HG03025 (cell line): ENCODE data around the gene RAD54L.
A peak's percentile ranks its signal among the peaks of the same experiment; 100 is the strongest.
"Not testable (repeated sequence)": the region's sequence is repeated elsewhere in the genome, so short reads cannot be mapped to it uniquely, and the experiment has no call there.

Experiments
- ATAC-seq: cut with Tn5 transposase; IDR thresholded peaks from one replicate; pipeline ENCODE4 v1.9.1; 2021; ENCODE audit warnings: mild to moderate bottlenecking, moderate library complexity; ENCODE audit not compliant: unreplicated experiment, low FRiP score

Gene RAD54L

DNA sequence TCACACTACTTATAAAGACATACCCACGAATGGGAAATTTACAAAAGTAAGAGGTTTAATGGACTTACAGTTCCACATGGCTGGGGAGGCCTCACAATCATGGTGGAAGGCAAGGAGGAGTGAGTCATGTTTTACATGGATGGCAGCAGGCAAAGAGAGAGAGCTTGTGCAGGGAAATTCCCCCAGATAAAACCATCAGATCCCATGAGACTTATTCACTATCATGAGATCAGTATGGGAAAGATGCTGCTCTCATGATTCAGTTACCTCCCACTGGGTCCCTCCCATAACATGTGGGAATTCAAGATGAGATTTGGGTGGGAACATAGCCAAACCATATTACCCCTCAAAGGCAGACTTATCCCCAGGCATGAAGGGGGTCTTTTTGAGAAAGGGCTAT, 8.7 kb upstream of the RAD54L start:
- not testable (repeated sequence) for ATAC-seq

DNA sequence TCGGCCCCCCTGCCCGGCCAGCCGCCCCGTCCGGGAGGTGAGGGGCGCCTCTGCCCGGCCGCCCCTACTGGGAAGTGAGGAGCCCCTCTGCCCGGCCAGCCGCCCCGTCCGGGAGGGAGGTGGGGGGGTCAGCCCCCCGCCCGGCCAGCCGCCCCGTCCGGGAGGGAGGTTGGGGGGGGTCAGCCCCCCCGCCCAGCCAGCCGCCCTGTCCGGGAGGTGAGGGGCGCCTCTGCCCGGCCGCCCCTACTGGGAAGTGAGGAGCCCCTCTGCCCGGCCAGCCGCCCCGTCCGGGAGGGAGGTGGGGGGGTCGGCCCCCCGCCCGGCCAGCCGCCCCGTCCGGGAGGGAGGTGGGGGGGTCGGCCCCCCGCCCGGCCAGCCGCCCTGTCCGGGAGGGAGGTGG, 5.8 kb upstream of the RAD54L start:
- ATAC-seq, result not testable (repeated sequence)

GRCh38 chr1:46242918-46243317, 4.6 kb upstream of the RAD54L start:
- no peak for ATAC-seq

- ATAC-seq, result not testable (repeated sequence)
Measured at GRCh38 chr1:46243831-46244230, 3.7 kb upstream of the RAD54L start.

GRCh38 chr1:46244656-46245371, 2.7 kb upstream of the RAD54L start:
- ATAC-seq, result no peak

GRCh38 chr1:46246136-46246535, 1.4 kb upstream of the RAD54L start:
- ATAC-seq, result not testable (repeated sequence)

DNA sequence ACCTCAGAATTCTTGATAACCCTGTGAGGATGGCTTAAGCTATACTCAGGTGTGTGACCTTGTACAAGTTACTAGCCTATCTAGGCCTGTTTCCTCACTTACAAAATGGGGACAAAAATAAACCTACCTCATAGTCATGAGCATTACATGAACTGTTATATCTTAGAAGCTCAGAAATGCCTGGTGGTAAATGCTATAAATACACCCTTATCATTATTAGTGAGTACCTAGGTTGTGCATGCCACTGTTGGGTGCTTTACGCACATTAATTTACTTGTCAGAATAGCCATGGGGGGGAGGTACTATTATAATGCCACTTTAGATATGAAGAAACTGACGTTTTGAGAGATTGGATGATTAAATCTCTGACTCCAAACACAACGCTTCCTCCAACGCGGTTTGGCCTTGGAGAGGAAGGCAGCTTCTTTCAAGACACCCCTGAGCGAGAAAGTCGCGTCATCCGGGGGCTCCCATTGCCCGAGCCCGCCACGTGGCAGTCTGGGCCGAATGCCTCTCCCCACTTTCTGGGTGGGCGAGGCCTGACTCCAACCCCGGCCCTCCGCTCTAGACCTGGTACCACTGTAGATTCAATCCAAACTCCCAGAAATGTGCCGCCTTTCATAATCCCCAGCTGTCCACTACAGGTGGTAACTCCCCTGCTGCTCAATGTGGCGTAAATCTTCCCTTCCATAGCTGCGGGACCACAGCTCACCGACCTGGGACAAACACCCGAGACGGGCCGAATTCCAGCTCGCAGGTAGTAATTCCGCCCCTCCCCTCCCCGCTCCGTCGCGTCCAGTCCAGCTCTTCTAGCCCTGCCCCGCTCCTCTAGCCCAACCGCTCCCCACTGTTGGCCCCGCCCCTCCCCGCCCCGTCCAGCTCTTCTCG, 771 bp upstream of the RAD54L start:
- peak; percentile 52 for ATAC-seq

- ATAC-seq, result no peak
Measured at GRCh38 chr1:46248122-46248920, 758 bp downstream of the RAD54L start.

DNA sequence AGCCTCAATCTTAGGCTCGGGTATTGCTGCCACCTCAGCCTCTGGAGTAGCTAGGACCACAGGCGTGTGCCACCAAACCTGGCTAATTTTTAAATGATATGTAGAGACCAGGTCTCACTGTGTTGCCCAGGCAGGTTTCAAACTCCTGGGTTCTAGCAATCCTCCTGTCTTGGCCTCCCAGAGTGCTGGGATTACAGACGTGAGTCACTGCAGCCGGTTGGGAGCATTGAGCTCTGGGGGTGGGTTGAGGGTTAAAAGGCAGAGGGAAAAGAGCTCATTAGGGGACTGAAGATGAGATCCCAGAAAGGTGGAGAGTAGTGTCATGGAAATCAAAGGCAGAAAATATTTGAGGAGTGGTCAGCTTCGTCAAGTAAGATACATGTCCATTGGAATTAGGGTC, 7.1 kb downstream of the RAD54L start:
- no peak for ATAC-seq

- ATAC-seq, result no peak
Measured at GRCh38 chr1:46256523-46256922, 9.0 kb downstream of the RAD54L start.

DNA sequence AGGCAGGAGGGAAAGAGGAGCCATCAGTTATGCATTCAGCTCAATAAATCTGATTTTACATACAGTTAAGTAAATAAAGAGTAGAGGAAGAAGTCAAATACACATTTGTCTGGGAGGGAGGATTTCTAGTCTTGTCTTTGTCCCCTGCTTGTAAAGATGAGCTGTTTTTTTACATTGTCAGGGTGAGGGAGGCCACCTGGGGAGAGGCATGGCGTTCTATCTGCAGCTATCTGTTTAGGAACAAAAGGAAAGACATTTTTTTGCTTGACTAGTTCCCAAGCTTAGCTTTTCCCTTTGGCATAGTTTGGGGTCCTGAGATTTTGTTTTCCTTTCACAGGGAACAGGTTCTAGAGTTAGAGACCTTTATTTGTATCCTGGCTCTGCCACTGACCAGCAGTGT, 14.9 kb downstream of the RAD54L start:
- no peak for ATAC-seq

DNA sequence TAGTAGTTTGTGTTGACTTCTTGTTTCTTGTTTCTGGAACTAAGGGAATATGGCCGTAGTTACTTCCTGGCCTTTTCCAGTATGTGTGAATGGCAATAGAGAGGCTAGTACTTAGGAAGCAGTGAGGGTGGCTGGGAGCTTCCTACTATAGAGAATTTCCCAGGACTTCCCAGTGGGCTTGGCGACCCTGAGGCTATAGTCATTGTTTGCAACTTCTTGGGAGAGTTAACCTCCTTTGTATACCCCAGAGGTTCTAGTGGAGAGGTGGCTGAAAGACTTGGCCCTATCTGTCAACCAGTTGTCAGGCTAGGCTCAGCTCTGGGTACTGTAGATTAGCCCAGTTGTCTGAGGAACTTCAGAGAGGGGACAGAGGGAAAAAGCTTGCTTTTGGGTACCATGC, 15.6 kb downstream of the RAD54L start:
- ATAC-seq, result no peak

DNA sequence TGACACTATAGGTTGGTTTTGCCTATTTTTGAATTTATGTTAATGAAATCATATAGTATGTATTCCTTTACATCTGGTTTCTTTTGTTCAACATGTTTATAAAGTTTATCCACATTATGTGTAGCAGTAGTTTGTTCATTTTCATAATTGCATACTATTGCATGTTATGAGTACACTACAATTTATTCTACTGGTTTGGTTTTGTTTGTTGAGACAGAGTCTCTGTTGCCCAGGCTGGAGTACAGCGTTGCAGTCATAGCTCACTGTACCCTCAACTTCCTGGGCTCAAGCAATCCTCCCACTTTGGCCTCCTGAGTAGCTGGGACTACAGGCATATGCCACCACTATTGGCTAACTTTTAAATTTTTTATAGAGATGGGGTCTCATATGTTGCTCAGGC, 21.0 kb downstream of the RAD54L start:
- ATAC-seq, result no peak

- no peak for ATAC-seq
Measured at GRCh38 chr1:46274225-46275029, 26.9 kb downstream of the RAD54L start.

DNA sequence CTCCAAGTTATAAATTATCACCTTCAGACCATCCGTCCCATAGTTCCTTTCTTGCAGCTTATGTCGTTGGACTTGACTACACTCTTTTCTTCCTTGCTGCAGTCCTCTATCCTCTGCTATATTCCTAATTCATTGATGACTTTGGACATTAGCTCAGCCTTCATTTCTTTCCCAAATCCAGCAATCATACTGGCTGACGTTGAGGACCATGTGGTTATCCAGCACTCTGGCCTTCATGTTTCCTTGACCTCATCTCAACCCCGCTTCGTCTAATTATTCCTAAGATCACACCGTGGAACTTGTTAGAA, 27.4 kb downstream of the RAD54L start:
- ATAC-seq, result no peak

DNA sequence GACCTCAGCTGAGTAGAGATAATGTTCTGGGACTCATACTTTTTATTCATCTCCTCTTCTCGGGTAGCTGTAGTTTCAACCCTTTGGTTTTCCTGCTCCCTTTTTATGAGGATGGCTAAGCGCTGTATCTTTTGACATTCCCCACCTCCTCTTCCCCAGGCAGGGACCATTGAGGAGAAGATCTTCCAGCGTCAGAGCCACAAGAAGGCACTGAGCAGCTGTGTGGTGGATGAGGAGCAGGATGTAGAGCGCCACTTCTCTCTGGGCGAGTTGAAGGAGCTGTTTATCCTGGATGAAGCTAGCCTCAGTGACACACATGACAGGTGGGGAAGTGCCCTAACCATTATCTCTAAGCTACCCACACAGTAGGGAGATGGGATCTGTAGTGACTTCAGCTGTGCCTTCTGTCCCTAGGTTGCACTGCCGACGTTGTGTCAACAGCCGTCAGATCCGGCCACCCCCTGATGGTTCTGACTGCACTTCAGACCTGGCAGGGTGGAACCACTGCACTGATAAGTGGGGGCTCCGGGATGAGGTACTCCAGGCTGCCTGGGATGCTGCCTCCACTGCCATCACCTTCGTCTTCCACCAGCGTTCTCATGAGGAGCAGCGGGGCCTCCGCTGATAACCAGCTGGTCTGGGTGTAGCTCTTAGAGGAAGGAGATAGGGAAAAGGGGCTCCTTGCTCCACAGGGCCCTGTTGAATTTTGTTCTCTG, 30.3 kb downstream of the RAD54L start:
- no peak for ATAC-seq

GRCh38 chr1:46278807-46279206, 31.2 kb downstream of the RAD54L start:
- no peak for ATAC-seq

DNA sequence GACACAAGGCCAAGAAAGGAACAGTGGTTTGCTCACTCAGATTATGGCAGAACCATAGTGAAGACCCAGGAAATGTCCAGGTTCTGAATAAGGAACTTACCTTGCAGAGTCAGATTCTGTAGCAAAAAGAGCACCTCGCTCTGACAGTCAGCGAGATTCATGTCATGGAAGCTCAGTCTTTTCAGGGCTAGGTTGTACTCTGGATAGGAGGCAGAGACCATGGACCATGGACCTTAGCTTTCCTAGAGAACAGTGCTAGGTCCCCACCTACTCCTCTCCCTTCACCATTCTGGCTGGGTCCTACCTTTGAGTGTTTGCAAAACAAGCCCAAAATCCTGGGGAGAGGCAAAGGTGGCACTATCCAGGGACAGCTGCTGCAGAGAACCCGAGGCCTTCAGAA, 32.5 kb downstream of the RAD54L start:
- no peak for ATAC-seq

- no peak for ATAC-seq
Measured at GRCh38 chr1:46281021-46281420, 33.5 kb downstream of the RAD54L start.

DNA sequence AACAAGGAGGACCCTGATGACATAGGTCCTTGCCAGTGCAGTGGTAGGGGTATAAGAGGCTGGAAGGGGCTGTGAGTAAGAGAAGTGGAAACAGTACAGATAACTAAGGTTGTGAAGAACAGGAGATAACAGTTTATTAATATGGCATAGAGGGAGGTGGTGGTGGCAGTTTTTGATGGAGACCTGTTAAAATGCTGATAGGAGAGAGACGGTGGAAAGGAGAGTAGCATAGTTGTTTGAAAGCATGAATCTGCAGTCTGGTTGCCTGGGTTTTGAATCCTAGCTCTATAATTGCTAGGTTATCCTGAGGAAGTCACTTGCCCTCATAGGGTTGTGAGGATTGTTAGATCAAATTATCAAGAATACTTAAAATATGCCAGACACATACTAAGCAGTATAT, 36.5 kb downstream of the RAD54L start:
- no peak for ATAC-seq
